GM12878 (cell line): ENCODE results near the gene HAO2. TPM values are rescaled to one million over a fixed set of nuclear protein-coding genes. Genes with fewer than 3 reads are reported as not detected.

Source experiments
- ATAC-seq: fragments of 200-7000 bp; cut with Tn5 transposase; 3 replicates; pipeline ENCODE4 v1.9.1; 2020; ENCODE audit warnings: mild to moderate bottlenecking, moderate library complexity
- BruUV-seq: library from RNA; stranded (reverse); fragments of 400-500 nt; replicated peaks from 2 replicates; lab custom pipeline; 2021; lab: Mats Ljungman, UMichigan
- CTCF ChIA-PET: fragments of 300-600 bp; sonication (Branson Sonifier 250); formaldehyde crosslinking; extraction: SDS; loops from one replicate; lab custom pipeline; 2021; ENCODE audit warnings: inconsistent platforms; lab: Yijun Ruan, JAX
- POLR2A ChIA-PET: fragments of 350-600 bp; formaldehyde crosslinking; extraction: SDS; loops from one replicate; lab custom pipeline; 2021; ENCODE audit warnings: inconsistent platforms; lab: Charles Lee
- RAD21 ChIA-PET: fragments of 300-600 bp; sonication (Branson Sonifier 250); formaldehyde crosslinking; loops from one replicate; lab custom pipeline; 2023; ENCODE audit warnings: antibody characterized with exemption; ENCODE audit not compliant: unreplicated experiment; lab: Charles Lee
- SMC1A ChIA-PET: fragments of 300-600 bp; sonication (Branson Sonifier 250); formaldehyde crosslinking; loops from one replicate; lab custom pipeline; 2023; ENCODE audit not compliant: unreplicated experiment, uncharacterized antibody; lab: Charles Lee
- DNase-seq: peaks from one replicate; pipeline ENCODE4 v3.0.0-alpha.2; 2011; ENCODE audit warnings: low read depth, low spot score
- FAIRE-seq: peaks from 3 replicates; lab custom pipeline; 2011; peaks lifted over from hg19 to GRCh38; lab: Jason Lieb, UNC
- H2AFZ ChIP-seq: 2 replicates; pipeline ENCODE4 v1.6.0; 2011; ENCODE audit warnings: low read depth, low read length, control low read depth; ENCODE audit not compliant: control insufficient read depth
- H3K27ac ChIP-seq: 2 replicates; pipeline ENCODE4 v1.5.1; 2011; ENCODE audit warnings: control low read depth; ENCODE audit not compliant: control insufficient read depth, insufficient read depth
- H3K27me3 ChIP-seq, 2 experiments: replicated peaks in 1 of 2; 2 replicates each; pipeline versions ENCODE4 v1.6.0 to v1.6.1; 2011; ENCODE audit warnings: low read length in 1 of 2; ENCODE audit not compliant: control insufficient read depth in 2 of 2, insufficient read depth in 2 of 2
- H3K36me3 ChIP-seq, 2 experiments: 2 replicates each; pipeline ENCODE4 v1.5.1; 2011; ENCODE audit warnings: low read length in 1 of 2; ENCODE audit not compliant: control insufficient read depth in 2 of 2, insufficient read depth in 2 of 2
- H3K4me1 ChIP-seq: 2 replicates; pipeline ENCODE4 v1.6.1; 2011; ENCODE audit warnings: mild to moderate bottlenecking, low read length, moderate library complexity, mixed read lengths; ENCODE audit not compliant: control insufficient read depth, insufficient read depth
- H3K4me2 ChIP-seq: 2 replicates; pipeline ENCODE4 v1.6.0; 2011; ENCODE audit warnings: control low read depth; ENCODE audit not compliant: control insufficient read depth, insufficient read depth
- H3K4me3 ChIP-seq: fragments of 200-600 bp; sonication (generic); 2 replicates; pipeline ENCODE4 v1.5.1; 2016
- H3K79me2 ChIP-seq: 2 replicates; pipeline ENCODE4 v1.6.0; 2011; ENCODE audit warnings: low read length; ENCODE audit not compliant: control insufficient read depth, insufficient read depth
- H3K9ac ChIP-seq: 2 replicates; pipeline ENCODE4 v1.8.0; 2011; ENCODE audit warnings: low read length, control low read depth, mixed read lengths; ENCODE audit not compliant: control insufficient read depth, insufficient read depth
- H3K9me3 ChIP-seq: replicated peaks from 3 replicates; pipeline ENCODE4 v1.5.1; 2011; ENCODE audit warnings: mild to moderate bottlenecking, low read length; ENCODE audit not compliant: control insufficient read depth, insufficient read depth
- H4K20me1 ChIP-seq: 2 replicates; pipeline ENCODE4 v1.6.0; 2011; ENCODE audit not compliant: control insufficient read depth, insufficient read depth
- BCLAF1 ChIP-seq: fragments of 450-650 bp; IDR thresholded peaks from 2 replicates; pipeline ENCODE4 v1.6.1; 2017; ENCODE audit warnings: antibody characterized with exemption, mild to moderate bottlenecking, moderate library complexity
- CBX5 ChIP-seq: sonication (generic); IDR thresholded peaks from 2 replicates; pipeline ENCODE4 v1.6.1; 2016; ENCODE audit warnings: low read depth, moderate library complexity, mild to moderate bottlenecking, inconsistent platforms
- CREM ChIP-seq: IDR thresholded peaks from 2 replicates; pipeline ENCODE4 v1.6.1; 2014; ENCODE audit warnings: antibody characterized with exemption, low read depth
- EP300 ChIP-seq, 2 experiments: fragments of 150-350 bp in 1 of 2; IDR thresholded peaks; 2 replicates each; pipeline ENCODE4 v1.6.1; 2011 to 2012; ENCODE audit warnings: low read depth in 2 of 2, low read length in 2 of 2, borderline replicate concordance in 1 of 2, improper control_type of control experiment in 1 of 2, inconsistent platforms in 1 of 2; ENCODE audit not compliant: control insufficient read depth in 1 of 2
- ETV6 ChIP-seq, 2 experiments: fragments of 450-650 bp in 1 of 2; IDR thresholded peaks in 1 of 2; conservative IDR thresholded peaks in 1 of 2; 2 replicates each; pipeline ENCODE4 v1.6.1; 2014; ENCODE audit warnings: antibody characterized with exemption in 1 of 2, borderline replicate concordance in 1 of 2, low read depth in 1 of 2, mild to moderate bottlenecking in 1 of 2, moderate library complexity in 1 of 2
- MTA3 ChIP-seq: IDR thresholded peaks from 2 replicates; pipeline ENCODE4 v1.6.1; 2012; ENCODE audit warnings: low read length, inconsistent platforms, borderline replicate concordance
- MYB ChIP-seq: fragments of 150-350 bp; IDR thresholded peaks from 2 replicates; pipeline ENCODE4 v1.6.1; 2014; ENCODE audit warnings: mild to moderate bottlenecking, low read depth, low read length, borderline replicate concordance
- POU2F2 ChIP-seq: IDR thresholded peaks from 3 replicates; pipeline ENCODE4 v1.6.1; 2011; ENCODE audit warnings: low read depth, mild to moderate bottlenecking, low read length, borderline replicate concordance
- RELA ChIP-seq: fragments of 450-650 bp; IDR thresholded peaks from 2 replicates; pipeline ENCODE4 v1.8.0; 2014; ENCODE audit warnings: borderline replicate concordance; ENCODE audit not compliant: partially characterized antibody
- RFX5 ChIP-seq: IDR thresholded peaks from 2 replicates; pipeline ENCODE4 v1.6.1; 2011; ENCODE audit warnings: low read depth, low read length, improper control_type of control experiment
- SIX5 ChIP-seq: IDR thresholded peaks from 2 replicates; pipeline ENCODE4 v1.6.1; 2011; ENCODE audit warnings: mild to moderate bottlenecking, low read depth, low read length, moderate library complexity; ENCODE audit not compliant: severe bottlenecking
- whole genome bisulfite sequencing: methylation state at CpG from one replicate; pipeline ENCODE4 v1.1.6; 2016; ENCODE audit warnings: low lambda C conversion rate; ENCODE audit not compliant: insufficient replicate concordance, insufficient coverage; ENCODE audit errors: missing lambda C conversion rate; 5-methylcytosine and 5-hydroxymethylcytosine counted together
- in situ Hi-C: fragments of 300-500 bp; cut with MboI; formaldehyde crosslinking; loops from 9 replicates; pipeline ENCODE4 v1.14.3; 2018; ENCODE audit warnings: mixed read lengths
- intact Hi-C: fragments of 100-400 bp; cut with micrococcal nuclease; formaldehyde crosslinking; loops from one replicate; pipeline ENCODE4 v1.14.2; 2022; ENCODE audit not compliant: unreplicated experiment
- polyA plus RNA-seq, 11 experiments: library from polyadenylated mRNA; depleted of rRNA in 4 of 11; unstranded in 6 of 11; stranded (reverse) in 5 of 11; fragments of >200 nt; fragmentation: Nextera tagmentation in 4 of 11; fragmentation: Illumina TruSeq in 1 of 11; extraction: Ambion mirVana in 4 of 11; extraction: Trizol in 1 of 11; gene quantifications; 1 replicate in 1 of 11; 2 replicates in 10 of 11; pipeline versions ENCODE4 v1.2.1 to v1.2.3, GENCODE V29; 2011 to 2016; ENCODE audit warnings: inconsistent platforms in 2 of 11, missing spikeins in 2 of 11, low read depth in 1 of 11
- total RNA-seq, 4 experiments: library from RNA; depleted of rRNA in 3 of 4; stranded (reverse); fragments of >200 nt in 3 of 4; fragmentation: Illumina TruSeq in 1 of 4; extraction: Trizol in 1 of 4; gene quantifications; 2 replicates each; pipeline versions ENCODE4 v1.2.1 to v1.2.3, GENCODE V29; 2013 to 2021
- TF ChIP-seq, protein P1 (sequence below): IDR thresholded peaks from 2 replicates; pipeline ENCODE4 v1.6.1; 2012; ENCODE audit warnings: improper control_type of control experiment, low read depth, low read length; ENCODE audit not compliant: insufficient replicate concordance
- TF ChIP-seq, protein P2 (sequence below): IDR thresholded peaks from 2 replicates; pipeline ENCODE4 v1.6.1; 2012; ENCODE audit warnings: low read depth, low read length, improper control_type of control experiment

The HAO2 gene
- total and polyA plus RNA-seq, 10 of the 15 experiments (the other 5 are each of a cell fraction or from before 2014, with no cell fraction given), result not detected

DNA sequence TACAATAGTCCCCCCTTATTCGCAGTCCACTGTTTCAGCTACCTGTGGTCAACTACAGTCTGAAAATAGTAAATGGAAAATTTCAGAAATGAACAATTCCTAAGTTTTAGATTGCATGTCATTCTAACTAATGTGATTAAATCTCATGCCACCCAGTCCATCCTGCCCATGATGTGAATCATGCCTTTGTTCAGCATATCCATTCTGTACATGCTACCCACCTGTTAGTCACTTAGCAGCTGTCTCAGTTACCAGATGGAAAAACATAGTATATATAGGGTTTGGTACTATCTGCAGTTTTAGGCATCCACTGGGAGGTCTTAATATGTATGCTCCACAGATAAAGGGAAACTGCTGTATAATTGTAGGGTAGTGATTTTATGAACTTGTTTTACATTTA is 16.6 kb upstream of the HAO2 start (continued):
- TF ChIP-seq, protein P1, sequence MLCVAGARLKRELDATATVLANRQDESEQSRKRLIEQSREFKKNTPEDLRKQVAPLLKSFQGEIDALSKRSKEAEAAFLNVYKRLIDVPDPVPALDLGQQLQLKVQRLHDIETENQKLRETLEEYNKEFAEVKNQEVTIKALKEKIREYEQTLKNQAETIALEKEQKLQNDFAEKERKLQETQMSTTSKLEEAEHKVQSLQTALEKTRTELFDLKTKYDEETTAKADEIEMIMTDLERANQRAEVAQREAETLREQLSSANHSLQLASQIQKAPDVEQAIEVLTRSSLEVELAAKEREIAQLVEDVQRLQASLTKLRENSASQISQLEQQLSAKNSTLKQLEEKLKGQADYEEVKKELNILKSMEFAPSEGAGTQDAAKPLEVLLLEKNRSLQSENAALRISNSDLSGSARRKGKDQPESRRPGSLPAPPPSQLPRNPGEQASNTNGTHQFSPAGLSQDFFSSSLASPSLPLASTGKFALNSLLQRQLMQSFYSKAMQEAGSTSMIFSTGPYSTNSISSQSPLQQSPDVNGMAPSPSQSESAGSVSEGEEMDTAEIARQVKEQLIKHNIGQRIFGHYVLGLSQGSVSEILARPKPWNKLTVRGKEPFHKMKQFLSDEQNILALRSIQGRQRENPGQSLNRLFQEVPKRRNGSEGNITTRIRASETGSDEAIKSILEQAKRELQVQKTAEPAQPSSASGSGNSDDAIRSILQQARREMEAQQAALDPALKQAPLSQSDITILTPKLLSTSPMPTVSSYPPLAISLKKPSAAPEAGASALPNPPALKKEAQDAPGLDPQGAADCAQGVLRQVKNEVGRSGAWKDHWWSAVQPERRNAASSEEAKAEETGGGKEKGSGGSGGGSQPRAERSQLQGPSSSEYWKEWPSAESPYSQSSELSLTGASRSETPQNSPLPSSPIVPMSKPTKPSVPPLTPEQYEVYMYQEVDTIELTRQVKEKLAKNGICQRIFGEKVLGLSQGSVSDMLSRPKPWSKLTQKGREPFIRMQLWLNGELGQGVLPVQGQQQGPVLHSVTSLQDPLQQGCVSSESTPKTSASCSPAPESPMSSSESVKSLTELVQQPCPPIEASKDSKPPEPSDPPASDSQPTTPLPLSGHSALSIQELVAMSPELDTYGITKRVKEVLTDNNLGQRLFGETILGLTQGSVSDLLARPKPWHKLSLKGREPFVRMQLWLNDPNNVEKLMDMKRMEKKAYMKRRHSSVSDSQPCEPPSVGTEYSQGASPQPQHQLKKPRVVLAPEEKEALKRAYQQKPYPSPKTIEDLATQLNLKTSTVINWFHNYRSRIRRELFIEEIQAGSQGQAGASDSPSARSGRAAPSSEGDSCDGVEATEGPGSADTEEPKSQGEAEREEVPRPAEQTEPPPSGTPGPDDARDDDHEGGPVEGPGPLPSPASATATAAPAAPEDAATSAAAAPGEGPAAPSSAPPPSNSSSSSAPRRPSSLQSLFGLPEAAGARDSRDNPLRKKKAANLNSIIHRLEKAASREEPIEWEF, result no peak

DNA sequence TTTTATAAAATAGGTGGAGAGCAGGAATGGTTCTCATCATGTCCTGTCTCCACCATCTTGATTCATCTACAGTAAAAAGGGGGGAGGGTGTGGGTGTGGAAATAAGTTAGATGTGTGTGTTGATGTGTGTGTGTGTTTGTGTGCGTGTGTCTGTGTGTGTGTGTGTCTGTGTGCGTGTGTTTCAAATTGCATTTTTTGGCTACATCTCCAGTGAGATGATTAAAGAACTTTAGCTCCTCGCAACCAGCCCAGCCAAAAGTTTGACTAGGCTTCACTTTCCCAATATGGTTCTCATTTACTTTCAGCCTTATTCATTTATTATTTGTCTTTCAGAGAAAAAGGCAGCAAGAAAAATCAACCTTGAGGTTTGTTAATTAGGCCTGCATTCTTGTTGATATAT is 14.7 kb upstream of the HAO2 start:
- Histone ChIP-seq H3K4me1 (no peaks in the 10 kb centered on the region), H3K4me2 (no peak overlapping the region), H3K27ac (no peak overlapping the region), H3K36me3 (no peaks in the 10 kb centered on the region), H3K27me3 (no peaks in the 10 kb centered on the region), H3K79me2 (no peaks in the 10 kb centered on the region), H3K4me3 (no peak overlapping the region), H4K20me1 (no peaks in the 10 kb centered on the region), H3K9ac (no peak overlapping the region), H2AFZ (no peak overlapping the region), H3K9me3 (no peaks in the 10 kb centered on the region; the same call in 2 of the 3 replicates)
- in situ Hi-C loops, result no loop called here
- ChIA-PET SMC1A (interaction anchor here (0.8 to 1.5 kb wide), 4 partner anchors 13 to 59 kb away, joined by 3 to 4 read pairs (median 3); no protein-coding TSS in a partner anchor), POLR2A (no interaction called here), CTCF (interaction anchor here (0.9 to 1.5 kb wide), 2 partner anchors 13 kb away, joined by 3 to 6 read pairs; no protein-coding TSS in a partner anchor), RAD21 (interaction anchor here (1.5 kb wide), 1 partner anchor 36 kb away, joined by 6 read pairs; no protein-coding TSS in a partner anchor)
- 93% methylated on average over 3 of the region's 3 CpGs for WGBS
- intact Hi-C loops, result no loop called here
- DNase-seq (no peak), FAIRE-seq (no peak), ATAC-seq (no peak)
- BruUV-seq, result no TSS peak
- TF ChIP-seq ETV6 (conservative IDR thresholded peaks at IDR 0.05 in 1 of 2, IDR thresholded peaks at IDR 0.05 in 1 of 2; ENCODE audit: borderline replicate concordance in 1 of 2, low read depth in 1 of 2), result no peak
- no peak for TF ChIP-seq CREM
- no peak for TF ChIP-seq POU2F2
- TF ChIP-seq MTA3, result no peak
- TF ChIP-seq RFX5, result no peak
- no peak for TF ChIP-seq RELA
- TF ChIP-seq BCLAF1, result no peak
- TF ChIP-seq, protein P2, sequence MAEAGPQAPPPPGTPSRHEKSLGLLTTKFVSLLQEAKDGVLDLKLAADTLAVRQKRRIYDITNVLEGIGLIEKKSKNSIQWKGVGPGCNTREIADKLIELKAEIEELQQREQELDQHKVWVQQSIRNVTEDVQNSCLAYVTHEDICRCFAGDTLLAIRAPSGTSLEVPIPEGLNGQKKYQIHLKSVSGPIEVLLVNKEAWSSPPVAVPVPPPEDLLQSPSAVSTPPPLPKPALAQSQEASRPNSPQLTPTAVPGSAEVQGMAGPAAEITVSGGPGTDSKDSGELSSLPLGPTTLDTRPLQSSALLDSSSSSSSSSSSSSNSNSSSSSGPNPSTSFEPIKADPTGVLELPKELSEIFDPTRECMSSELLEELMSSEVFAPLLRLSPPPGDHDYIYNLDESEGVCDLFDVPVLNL, result no peak
- no peak for TF ChIP-seq EP300 (IDR thresholded peaks at IDR 0.05; ENCODE audit: borderline replicate concordance in 1 of 2, control insufficient read depth in 1 of 2, low read depth in 2 of 2, low read length in 2 of 2)
- TF ChIP-seq CBX5, result no peak
- no peak for TF ChIP-seq SIX5
- TF ChIP-seq MYB, result no peak
